HCT116 (cell line): ENCODE results near the gene OPCML. TPM values are rescaled to one million over a fixed set of nuclear protein-coding genes. Genes with fewer than 3 reads are reported as not detected.

Experiments
- ATAC-seq: fragments of 200-7000 bp; cut with Tn5 transposase; 2 replicates; pipeline ENCODE4 v1.9.1; 2020; ENCODE audit warnings: mild to moderate bottlenecking, moderate library complexity
- BruUV-seq: library from RNA; stranded (reverse); fragments of 400-500 nt; replicated peaks from 2 replicates; lab custom pipeline; 2021; lab: Mats Ljungman, UMichigan
- CTCF ChIA-PET: fragments of 300-600 bp; sonication (Branson Sonifier 250); formaldehyde crosslinking; loops from one replicate; lab custom pipeline; 2021; ENCODE audit warnings: antibody characterized with exemption; lab: Charles Lee
- POLR2A ChIA-PET: fragments of 300-600, 350-600 bp; sonication (Branson Sonifier 250); formaldehyde crosslinking; loops from one replicate; lab custom pipeline; 2021; ENCODE audit warnings: antibody characterized with exemption; lab: Charles Lee
- RAD21 ChIA-PET, 2 experiments: fragments of 300-600 bp; sonication (Branson Sonifier 250); formaldehyde crosslinking; loops; one replicate each; lab custom pipeline; 2023; ENCODE audit warnings: low total read pairs in 2 of 2; ENCODE audit not compliant: uncharacterized antibody in 2 of 2, unreplicated experiment in 2 of 2, low non-redundant PET in 1 of 2; lab: Charles Lee
- DNase-seq: peaks from one replicate; pipeline ENCODE4 v3.0.0-alpha.2; 2010; ENCODE audit warnings: low read depth, low spot score
- H2AFZ ChIP-seq: fragments of 200-600 bp; shearing (Covaris generic), sonication (generic); 2 replicates; pipeline ENCODE4 v1.6.1; 2017; ENCODE audit warnings: low read depth, mixed run types, mixed read lengths, antibody characterized with exemption, low read length; ENCODE audit not compliant: poor library complexity, severe bottlenecking
- H3K27ac ChIP-seq: 2 replicates; pipeline ENCODE4 v1.5.1; 2012; ENCODE audit warnings: low read depth, low read length
- H3K27me3 ChIP-seq: fragments of 200-600 bp; sonication (generic); 2 replicates; pipeline ENCODE4 v1.6.1; 2016; ENCODE audit warnings: mixed run types, low read length, mixed read lengths; ENCODE audit not compliant: insufficient read depth
- H3K36me3 ChIP-seq, 2 experiments: fragments of 200-500 bp in 1 of 2; fragments of 200-600 bp in 1 of 2; sonication (Bioruptor generic) in 1 of 2; sonication (generic) in 1 of 2; 2 replicates each; pipeline versions ENCODE4 v1.5.1 to v1.6.1; 2014 to 2016; ENCODE audit warnings: low read length in 2 of 2, inconsistent platforms in 1 of 2, mixed read lengths in 1 of 2, mixed run types in 1 of 2; ENCODE audit not compliant: insufficient read depth in 2 of 2, control insufficient read depth in 1 of 2
- H3K4me1 ChIP-seq, 2 experiments: fragments of 200-600 bp in 1 of 2; sonication (generic) in 1 of 2; 2 replicates each; pipeline versions ENCODE4 v1.5.1 to v1.6.1; 2012 to 2017; ENCODE audit warnings: low read length in 2 of 2, inconsistent platforms in 1 of 2, mild to moderate bottlenecking in 1 of 2, mixed read lengths in 1 of 2, mixed run types in 1 of 2, moderate library complexity in 1 of 2; ENCODE audit not compliant: insufficient read depth in 2 of 2, control insufficient read depth in 1 of 2
- H3K4me2 ChIP-seq: fragments of 200-600 bp; sonication (generic); 2 replicates; pipeline ENCODE4 v1.6.1; 2017; ENCODE audit warnings: mixed run types, low read length, mixed read lengths
- H3K4me3 ChIP-seq, 2 experiments: fragments of 200-600 bp in 1 of 2; sonication (generic) in 1 of 2; replicated peaks in 1 of 2; 2 replicates each; pipeline ENCODE4 v1.5.1; 2011 to 2016; ENCODE audit warnings: low read length in 2 of 2, control low read depth in 1 of 2, low read depth in 1 of 2, mild to moderate bottlenecking in 1 of 2, mixed read lengths in 1 of 2, mixed run types in 1 of 2
- H3K79me2 ChIP-seq: fragments of 200-600 bp; sonication (generic); 2 replicates; pipeline ENCODE4 v1.6.1; 2017; ENCODE audit warnings: mild to moderate bottlenecking, mixed run types, low read length, moderate library complexity, mixed read lengths; ENCODE audit not compliant: insufficient read depth
- H3K9ac ChIP-seq: fragments of 200-600 bp; sonication (generic); 2 replicates; pipeline ENCODE4 v1.6.1; 2016; ENCODE audit warnings: low read length, mixed read lengths
- H3K9me2 ChIP-seq: fragments of 200-600 bp; sonication (generic), shearing (Covaris generic); 2 replicates; pipeline ENCODE4 v1.6.1; 2017; ENCODE audit warnings: mixed run types, mild to moderate bottlenecking, moderate library complexity; ENCODE audit not compliant: insufficient read depth
- H3K9me3 ChIP-seq, 2 experiments: fragments of 200-500 bp in 1 of 2; fragments of 200-600 bp in 1 of 2; sonication (Bioruptor generic) in 1 of 2; sonication (generic) in 1 of 2; 2 replicates each; pipeline ENCODE4 v1.6.1; 2014 to 2017; ENCODE audit warnings: low read length in 2 of 2, mixed read lengths in 2 of 2, inconsistent platforms in 1 of 2, low read depth in 1 of 2, mild to moderate bottlenecking in 1 of 2, mixed run types in 1 of 2, moderate library complexity in 1 of 2; ENCODE audit not compliant: control insufficient read depth in 1 of 2, insufficient read depth in 1 of 2
- H4K20me1 ChIP-seq: fragments of 200-600 bp; sonication (generic), shearing (Covaris generic); 2 replicates; pipeline ENCODE4 v1.6.1; 2017; ENCODE audit warnings: mixed run types, mild to moderate bottlenecking, moderate library complexity; ENCODE audit not compliant: insufficient read depth
- ATF3 ChIP-seq: IDR thresholded peaks from 2 replicates; pipeline ENCODE4 v1.6.1; 2012
- CBX3 ChIP-seq: IDR thresholded peaks from 2 replicates; pipeline ENCODE4 v1.6.1; 2012; ENCODE audit warnings: low read depth
- CEBPB ChIP-seq: IDR thresholded peaks from 2 replicates; pipeline ENCODE4 v1.6.1; 2012; ENCODE audit warnings: low read depth
- EGR1 ChIP-seq: IDR thresholded peaks from 2 replicates; pipeline ENCODE4 v1.6.1; 2012; ENCODE audit warnings: low read depth
- ELF1 ChIP-seq: IDR thresholded peaks from 2 replicates; pipeline ENCODE4 v1.6.1; 2012; ENCODE audit warnings: low read depth, borderline replicate concordance
- EZH2 ChIP-seq: fragments of 200-600 bp; sonication (generic); IDR thresholded peaks from 2 replicates; pipeline ENCODE4 v1.6.1; 2017; ENCODE audit warnings: antibody characterized with exemption, mixed run types
- EZH2phosphoT487 ChIP-seq: fragments of 200-600 bp; IDR thresholded peaks from 2 replicates; pipeline ENCODE4 v1.6.1; 2018; ENCODE audit warnings: antibody characterized with exemption, borderline replicate concordance
- JUND ChIP-seq: IDR thresholded peaks from 2 replicates; pipeline ENCODE4 v1.6.1; 2012
- POLR2A ChIP-seq: IDR thresholded peaks from 2 replicates; pipeline ENCODE4 v1.7.0; 2011; ENCODE audit warnings: borderline replicate concordance; ENCODE audit not compliant: insufficient read depth, insufficient read length; ENCODE audit errors: extremely low read depth
- RAD21 ChIP-seq: IDR thresholded peaks from 2 replicates; pipeline ENCODE4 v1.6.1; 2012; ENCODE audit warnings: low read depth, mild to moderate bottlenecking
- SIN3A ChIP-seq: IDR thresholded peaks from 2 replicates; pipeline ENCODE4 v1.6.1; 2012; ENCODE audit warnings: low read depth
- SRF ChIP-seq: IDR thresholded peaks from 2 replicates; pipeline ENCODE4 v1.6.1; 2012; ENCODE audit warnings: low read depth
- TCF7L2 ChIP-seq: IDR thresholded peaks from 2 replicates; pipeline ENCODE4 v1.7.0; 2011; ENCODE audit warnings: borderline replicate concordance, inconsistent platforms; ENCODE audit not compliant: insufficient read depth, insufficient read length; ENCODE audit errors: extremely low read depth
- YY1 ChIP-seq: IDR thresholded peaks from 2 replicates; pipeline ENCODE4 v1.6.1; 2011; ENCODE audit warnings: low read length, low read depth, moderate library complexity, mild to moderate bottlenecking; ENCODE audit not compliant: insufficient replicate concordance; ENCODE audit errors: extremely low read depth
- ZFX ChIP-seq: fragments of 450-650 bp; IDR thresholded peaks from 2 replicates; pipeline ENCODE4 v1.6.1; 2017
- ZNF274 ChIP-seq: fragments of 200-500 bp; sonication (Bioruptor generic); IDR thresholded peaks from 2 replicates; pipeline ENCODE4 v1.6.1; 2014; ENCODE audit warnings: mild to moderate bottlenecking, low read depth, low read length, inconsistent platforms
- intact Hi-C: fragments of 100-400 bp; cut with micrococcal nuclease; formaldehyde crosslinking; loops from 2 replicates; pipeline ENCODE4 v1.10.0; 2022
- total RNA-seq: library from RNA; stranded (reverse); gene quantifications from one replicate; pipeline ENCODE4 v1.2.1, GENCODE V29; 2021; ENCODE audit not compliant: unreplicated experiment
- TF ChIP-seq, protein P1 (sequence below): IDR thresholded peaks from 2 replicates; pipeline ENCODE4 v1.6.1; 2012; ENCODE audit warnings: low read depth
- TF ChIP-seq, protein P2 (sequence below), 3 experiments: fragments of 200-600 bp in 1 of 3; sonication (generic) in 1 of 3; IDR thresholded peaks in 2 of 3; conservative IDR thresholded peaks in 1 of 3; 2 replicates each; pipeline ENCODE4 v1.5.1; 2012 to 2017; ENCODE audit warnings: low read depth in 2 of 3, low read length in 2 of 3, antibody characterized with exemption in 1 of 3, borderline replicate concordance in 1 of 3, control low read depth in 1 of 3, mild to moderate bottlenecking in 1 of 3, mixed read lengths in 1 of 3, mixed run types in 1 of 3, moderate library complexity in 1 of 3; ENCODE audit not compliant: insufficient read depth in 1 of 3

The OPCML gene
- total RNA-seq, 1 experiment from 2014 or later = not detected

GRCh38 chr11:133096981-133097380, 435.3 kb downstream of the OPCML start:
- ChIA-PET POLR2A (no interaction called here), CTCF (no interaction called here), RAD21 (no interaction called here)
- Histone ChIP-seq H3K9me2 (no peaks in the 10 kb centered on the region), H3K36me3 (no peaks in the 10 kb centered on the region), H3K4me2 (no peak overlapping the region), H4K20me1 (no peaks in the 10 kb centered on the region), H3K4me1 (no peaks in the 10 kb centered on the region), H3K9ac (no peak overlapping the region), H2AFZ (no peak overlapping the region), H3K9me3 (no peaks in the 10 kb centered on the region; a peak in 1 of 4 replicates), H3K79me2 (no peaks in the 10 kb centered on the region), H3K27me3 (no peaks in the 10 kb centered on the region), H3K4me3 (no peak overlapping the region), H3K27ac (no peak overlapping the region)
- intact Hi-C loops = no loop called here
- TF ChIP-seq YY1 (no peak), SRF (no peak), ZFX (no peak), ZNF274 (no peak), CEBPB (no peak), JUND (no peak), EZH2phosphoT487 (no peak), CBX3 (no peak), EZH2 (no peak), EGR1 (no peak), ATF3 (no peak), SIN3A (no peak), POLR2A (no peak), TCF7L2 (no peak), RAD21 (no peak), ELF1 (no peak)
- TF ChIP-seq, protein P1, sequence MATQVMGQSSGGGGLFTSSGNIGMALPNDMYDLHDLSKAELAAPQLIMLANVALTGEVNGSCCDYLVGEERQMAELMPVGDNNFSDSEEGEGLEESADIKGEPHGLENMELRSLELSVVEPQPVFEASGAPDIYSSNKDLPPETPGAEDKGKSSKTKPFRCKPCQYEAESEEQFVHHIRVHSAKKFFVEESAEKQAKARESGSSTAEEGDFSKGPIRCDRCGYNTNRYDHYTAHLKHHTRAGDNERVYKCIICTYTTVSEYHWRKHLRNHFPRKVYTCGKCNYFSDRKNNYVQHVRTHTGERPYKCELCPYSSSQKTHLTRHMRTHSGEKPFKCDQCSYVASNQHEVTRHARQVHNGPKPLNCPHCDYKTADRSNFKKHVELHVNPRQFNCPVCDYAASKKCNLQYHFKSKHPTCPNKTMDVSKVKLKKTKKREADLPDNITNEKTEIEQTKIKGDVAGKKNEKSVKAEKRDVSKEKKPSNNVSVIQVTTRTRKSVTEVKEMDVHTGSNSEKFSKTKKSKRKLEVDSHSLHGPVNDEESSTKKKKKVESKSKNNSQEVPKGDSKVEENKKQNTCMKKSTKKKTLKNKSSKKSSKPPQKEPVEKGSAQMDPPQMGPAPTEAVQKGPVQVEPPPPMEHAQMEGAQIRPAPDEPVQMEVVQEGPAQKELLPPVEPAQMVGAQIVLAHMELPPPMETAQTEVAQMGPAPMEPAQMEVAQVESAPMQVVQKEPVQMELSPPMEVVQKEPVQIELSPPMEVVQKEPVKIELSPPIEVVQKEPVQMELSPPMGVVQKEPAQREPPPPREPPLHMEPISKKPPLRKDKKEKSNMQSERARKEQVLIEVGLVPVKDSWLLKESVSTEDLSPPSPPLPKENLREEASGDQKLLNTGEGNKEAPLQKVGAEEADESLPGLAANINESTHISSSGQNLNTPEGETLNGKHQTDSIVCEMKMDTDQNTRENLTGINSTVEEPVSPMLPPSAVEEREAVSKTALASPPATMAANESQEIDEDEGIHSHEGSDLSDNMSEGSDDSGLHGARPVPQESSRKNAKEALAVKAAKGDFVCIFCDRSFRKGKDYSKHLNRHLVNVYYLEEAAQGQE = no peak
- TF ChIP-seq, protein P2, sequence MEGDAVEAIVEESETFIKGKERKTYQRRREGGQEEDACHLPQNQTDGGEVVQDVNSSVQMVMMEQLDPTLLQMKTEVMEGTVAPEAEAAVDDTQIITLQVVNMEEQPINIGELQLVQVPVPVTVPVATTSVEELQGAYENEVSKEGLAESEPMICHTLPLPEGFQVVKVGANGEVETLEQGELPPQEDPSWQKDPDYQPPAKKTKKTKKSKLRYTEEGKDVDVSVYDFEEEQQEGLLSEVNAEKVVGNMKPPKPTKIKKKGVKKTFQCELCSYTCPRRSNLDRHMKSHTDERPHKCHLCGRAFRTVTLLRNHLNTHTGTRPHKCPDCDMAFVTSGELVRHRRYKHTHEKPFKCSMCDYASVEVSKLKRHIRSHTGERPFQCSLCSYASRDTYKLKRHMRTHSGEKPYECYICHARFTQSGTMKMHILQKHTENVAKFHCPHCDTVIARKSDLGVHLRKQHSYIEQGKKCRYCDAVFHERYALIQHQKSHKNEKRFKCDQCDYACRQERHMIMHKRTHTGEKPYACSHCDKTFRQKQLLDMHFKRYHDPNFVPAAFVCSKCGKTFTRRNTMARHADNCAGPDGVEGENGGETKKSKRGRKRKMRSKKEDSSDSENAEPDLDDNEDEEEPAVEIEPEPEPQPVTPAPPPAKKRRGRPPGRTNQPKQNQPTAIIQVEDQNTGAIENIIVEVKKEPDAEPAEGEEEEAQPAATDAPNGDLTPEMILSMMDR (IDR thresholded peaks at IDR 0.05 in 2 of 3, conservative IDR thresholded peaks at IDR 0.05 in 1 of 3; ENCODE audit: borderline replicate concordance in 1 of 3, insufficient read depth in 1 of 3, low read depth in 2 of 3, low read length in 2 of 3) = no peak
- no peak for ATAC-seq
- no peak for DNase-seq
- BruUV-seq = no TSS peak
